Measurements from ENCODE around the gene MAP3K15.
"Not testable (repeated sequence)": the region's sequence is repeated elsewhere in the genome, so short reads cannot be mapped to it uniquely, and the experiment has no call there.

MAP3K15 gene

GRCh38 chrX:19539665-19540064 lies 24.4 kb upstream of the MAP3K15 start:
- DNase-seq: no peak

GRCh38 chrX:19535476-19535875 lies 20.2 kb upstream of the MAP3K15 start:
- no peak for DNase-seq

- DNase-seq: no peak
Observed at GRCh38 chrX:19532709-19533108, 17.4 kb upstream of the MAP3K15 start.

GRCh38 chrX:19517965-19518364 lies 2.7 kb upstream of the MAP3K15 start:
- DNase-seq: no peak

- no peak for DNase-seq
Observed at GRCh38 chrX:19515615-19516105, 352 bp upstream of the MAP3K15 start.

- DNase-seq: peak; percentile 41
Observed at GRCh38 chrX:19513383-19513782, 1.9 kb downstream of the MAP3K15 start.

GRCh38 chrX:19512961-19513360 lies 2.3 kb downstream of the MAP3K15 start:
- DNase-seq: no peak

- DNase-seq: no peak
Observed at GRCh38 chrX:19512359-19512758, 2.9 kb downstream of the MAP3K15 start.

- DNase-seq: not testable (repeated sequence)
Observed at GRCh38 chrX:19511796-19512195, 3.5 kb downstream of the MAP3K15 start.

GRCh38 chrX:19496711-19497110 lies 18.6 kb downstream of the MAP3K15 start:
- no peak for DNase-seq

GRCh38 chrX:19487520-19488200 lies 27.6 kb downstream of the MAP3K15 start:
- DNase-seq: no peak

- DNase-seq: no peak
Observed at GRCh38 chrX:19479458-19479857, 35.9 kb downstream of the MAP3K15 start.

GRCh38 chrX:19468383-19468782 lies 46.9 kb downstream of the MAP3K15 start:
- not testable (repeated sequence) for DNase-seq

- DNase-seq: no peak
Observed at GRCh38 chrX:19462879-19463278, 52.4 kb downstream of the MAP3K15 start.

GRCh38 chrX:19462231-19462630 lies 53.1 kb downstream of the MAP3K15 start:
- DNase-seq: no peak

GRCh38 chrX:19457662-19458061 lies 57.6 kb downstream of the MAP3K15 start:
- DNase-seq: no peak

GRCh38 chrX:19448077-19448476 lies 67.2 kb downstream of the MAP3K15 start:
- no peak for DNase-seq

- DNase-seq: no peak
Observed at GRCh38 chrX:19446397-19446796, 68.9 kb downstream of the MAP3K15 start.

GRCh38 chrX:19445772-19446171 lies 69.5 kb downstream of the MAP3K15 start:
- not testable (repeated sequence) for DNase-seq

- DNase-seq: no peak
Observed at GRCh38 chrX:19443869-19444526, 71.3 kb downstream of the MAP3K15 start.

- no peak for DNase-seq
Observed at GRCh38 chrX:19440713-19441112, 74.6 kb downstream of the MAP3K15 start.

GRCh38 chrX:19422661-19423060 lies 92.6 kb downstream of the MAP3K15 start:
- DNase-seq: not testable (repeated sequence)

GRCh38 chrX:19410259-19410658 lies 105.0 kb downstream of the MAP3K15 start:
- no peak for DNase-seq

GRCh38 chrX:19403696-19404095 lies 111.6 kb downstream of the MAP3K15 start:
- no peak for DNase-seq

- DNase-seq: no peak
Observed at GRCh38 chrX:19392703-19393102, 122.6 kb downstream of the MAP3K15 start.

Measured in NCI-H774 (cell line).